ENCODE data around the gene SLC2A10. TPM values are rescaled to one million over a fixed set of nuclear protein-coding genes. Genes with fewer than 3 reads are reported as not detected.

SLC2A10 gene
- total RNA-seq, 4 donors from 2014 or later: 3.1 to 6.7 (median 5.4) TPM

DNA sequence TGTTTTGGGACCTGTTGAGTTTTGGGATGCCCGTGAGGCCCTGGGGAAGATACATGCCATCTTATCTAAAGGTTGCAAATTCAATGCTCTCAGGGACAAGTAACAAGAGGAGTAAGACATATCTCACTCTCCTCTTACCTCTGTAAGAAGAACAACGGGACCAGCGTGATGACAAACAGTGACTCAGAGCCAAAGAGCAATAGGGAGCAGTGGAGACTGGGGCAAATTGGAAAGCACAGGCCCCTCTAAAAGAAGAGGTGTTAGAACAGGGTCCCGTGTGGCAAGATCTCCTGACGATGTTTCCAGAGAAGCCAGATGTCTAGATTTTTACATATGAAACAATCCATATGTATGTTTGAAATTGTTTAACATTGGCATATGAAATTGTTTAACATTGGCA, 31.8 kb upstream of the SLC2A10 start:
- no peak overlapping the region for H3K4me3 ChIP-seq
- intact Hi-C loops (cut with DNase I): no loop called here
- no peak overlapping the region for H3K27ac ChIP-seq
- no peaks in the 10 kb centered on the region for H3K9me3 ChIP-seq
- no peak for DNase-seq
- TF ChIP-seq, protein P1, sequence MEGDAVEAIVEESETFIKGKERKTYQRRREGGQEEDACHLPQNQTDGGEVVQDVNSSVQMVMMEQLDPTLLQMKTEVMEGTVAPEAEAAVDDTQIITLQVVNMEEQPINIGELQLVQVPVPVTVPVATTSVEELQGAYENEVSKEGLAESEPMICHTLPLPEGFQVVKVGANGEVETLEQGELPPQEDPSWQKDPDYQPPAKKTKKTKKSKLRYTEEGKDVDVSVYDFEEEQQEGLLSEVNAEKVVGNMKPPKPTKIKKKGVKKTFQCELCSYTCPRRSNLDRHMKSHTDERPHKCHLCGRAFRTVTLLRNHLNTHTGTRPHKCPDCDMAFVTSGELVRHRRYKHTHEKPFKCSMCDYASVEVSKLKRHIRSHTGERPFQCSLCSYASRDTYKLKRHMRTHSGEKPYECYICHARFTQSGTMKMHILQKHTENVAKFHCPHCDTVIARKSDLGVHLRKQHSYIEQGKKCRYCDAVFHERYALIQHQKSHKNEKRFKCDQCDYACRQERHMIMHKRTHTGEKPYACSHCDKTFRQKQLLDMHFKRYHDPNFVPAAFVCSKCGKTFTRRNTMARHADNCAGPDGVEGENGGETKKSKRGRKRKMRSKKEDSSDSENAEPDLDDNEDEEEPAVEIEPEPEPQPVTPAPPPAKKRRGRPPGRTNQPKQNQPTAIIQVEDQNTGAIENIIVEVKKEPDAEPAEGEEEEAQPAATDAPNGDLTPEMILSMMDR (IDR thresholded peaks at IDR 0.05): no peak
- TF ChIP-seq POLR2A (IDR thresholded peaks at IDR 0.05): no peak
- peaks cover 0 to 4% (median 0%) of the 10 kb centered on the region in 3 donors for H3K36me3 ChIP-seq
- H3K27me3 ChIP-seq: no peaks in the 10 kb centered on the region
- peaks cover 0 to 18% (median 0%) of the 10 kb centered on the region in 3 donors for H3K4me1 ChIP-seq
- WGBS, 2 donors: 68 to 77% methylated on average over 5 of the region's 5 CpGs

DNA sequence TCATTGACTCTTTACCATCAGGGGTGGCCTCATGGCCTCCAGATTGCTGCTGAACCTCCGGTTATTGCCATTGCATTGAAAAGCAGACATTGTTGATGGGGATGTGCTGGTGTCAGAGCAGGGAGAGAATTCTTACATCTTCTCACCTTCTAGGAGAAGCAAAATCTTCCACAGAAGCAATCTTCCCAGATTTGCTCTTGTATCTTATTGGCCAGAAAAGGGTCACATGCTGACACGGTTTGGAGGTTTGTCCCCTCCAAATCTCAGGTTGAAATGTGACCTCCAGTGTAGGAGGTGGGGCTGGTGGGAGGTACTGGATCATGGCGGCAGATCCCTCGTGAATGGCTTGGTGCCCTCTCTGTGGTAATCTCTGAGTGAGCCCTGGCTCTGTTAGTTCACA, 30.9 kb upstream of the SLC2A10 start:
- Histone ChIP-seq H3K9me3 (no peaks in the 10 kb centered on the region), H3K4me1 (peaks cover 5 to 27% (median 8%) of the 10 kb centered on the region in 3 donors), H3K4me3 (no peak overlapping the region), H3K36me3 (peaks cover 0 to 4% (median 0%) of the 10 kb centered on the region in 3 donors), H3K27ac (no peak overlapping the region), H3K27me3 (no peaks in the 10 kb centered on the region)
- TF ChIP-seq, protein P1 (IDR thresholded peaks at IDR 0.05): no peak
- no peak for TF ChIP-seq POLR2A (IDR thresholded peaks at IDR 0.05)
- DNase-seq: no peak
- 79 to 80% methylated on average over 1 to 4 of the region's 4 CpGs for WGBS, 2 donors
- intact Hi-C loops (cut with DNase I): no loop called here

GRCh38 chr20:46680684-46681031, 28.8 kb upstream of the SLC2A10 start:
- H3K36me3 ChIP-seq: peaks cover 0 to 5% (median 4%) of the 10 kb centered on the region in 3 donors
- DNase-seq: no peak
- no peaks in the 10 kb centered on the region for H3K27me3 ChIP-seq
- TF ChIP-seq POLR2A (IDR thresholded peaks at IDR 0.05): no peak
- TF ChIP-seq, protein P1 (IDR thresholded peaks at IDR 0.05): no peak
- H3K4me3 ChIP-seq: no peak overlapping the region
- intact Hi-C loops (cut with DNase I): no loop called here
- H3K27ac ChIP-seq: no peak overlapping the region
- 85% methylated on average over 2 of the region's 2 CpGs; no CpG with 5 or more reads in 1 of the 2 donors for WGBS, 2 donors
- H3K9me3 ChIP-seq: no peaks in the 10 kb centered on the region
- H3K4me1 ChIP-seq: peaks cover 7 to 42% (median 16%) of the 10 kb centered on the region in 3 donors

DNA sequence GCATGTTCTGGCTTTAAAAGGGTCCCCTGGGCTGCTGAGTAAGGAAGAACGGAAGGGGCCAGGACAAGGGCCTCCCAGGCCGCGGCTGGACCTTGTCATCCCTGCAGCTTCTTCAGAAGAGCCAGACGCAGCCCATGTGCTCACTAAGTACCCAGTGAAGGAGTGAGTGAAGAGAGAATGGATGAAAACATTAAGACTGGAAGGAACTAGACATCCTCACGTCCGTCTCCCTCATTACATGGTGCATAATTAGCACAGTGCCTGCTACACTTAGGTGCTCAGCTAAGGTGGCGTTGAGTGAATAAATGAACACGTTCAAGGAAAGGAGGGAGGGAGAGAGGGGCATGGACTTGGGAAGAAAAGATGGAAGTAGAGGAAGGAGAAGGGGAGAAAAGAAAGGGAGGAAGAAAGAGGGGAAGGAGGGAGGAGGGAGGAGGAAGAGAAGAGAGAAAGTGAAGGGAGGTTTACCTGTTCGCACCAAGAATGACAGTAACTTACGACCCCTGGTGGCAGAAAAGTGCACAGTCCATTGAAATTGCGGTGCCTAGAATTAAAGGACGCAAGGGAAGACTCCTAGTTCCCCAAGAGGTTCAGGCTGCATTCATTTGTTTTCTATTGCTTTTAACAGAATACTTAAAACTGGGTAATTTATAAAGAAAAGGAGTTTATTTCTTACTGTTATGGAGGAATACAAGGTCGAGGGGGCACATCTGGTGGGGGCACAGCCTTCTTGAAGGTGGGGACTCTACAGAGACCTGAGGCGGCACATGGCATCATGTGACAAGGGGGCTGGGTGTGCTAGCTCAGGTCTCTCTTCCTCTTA, 28.2 kb upstream of the SLC2A10 start:
- Histone ChIP-seq H3K4me3 (no peak overlapping the region), H3K4me1 (peaks cover 7 to 46% (median 16%) of the 10 kb centered on the region in 3 donors), H3K9me3 (no peaks in the 10 kb centered on the region), H3K36me3 (peaks cover 0 to 11% (median 4%) of the 10 kb centered on the region in 3 donors), H3K27ac (no peak overlapping the region), H3K27me3 (no peaks in the 10 kb centered on the region)
- TF ChIP-seq, protein P1 (IDR thresholded peaks at IDR 0.05): peak; percentile 61 to 81 (median 80)
- TF ChIP-seq POLR2A (IDR thresholded peaks at IDR 0.05): no peak
- no peak for DNase-seq
- WGBS, 2 donors: 41 to 47% methylated on average over 14 of the region's 14 CpGs
- intact Hi-C loops (cut with DNase I): no loop called here

- Histone ChIP-seq H3K36me3 (peaks cover 0 to 17% (median 4%) of the 10 kb centered on the region in 3 donors), H3K4me3 (no peak overlapping the region), H3K9me3 (no peaks in the 10 kb centered on the region), H3K4me1 (peaks cover 8 to 56% (median 19%) of the 10 kb centered on the region in 3 donors), H3K27ac (no peak overlapping the region), H3K27me3 (no peaks in the 10 kb centered on the region)
- TF ChIP-seq POLR2A (IDR thresholded peaks at IDR 0.05): no peak
- TF ChIP-seq, protein P1 (IDR thresholded peaks at IDR 0.05): no peak
- WGBS, 2 donors: 84 to 85% methylated on average over 9 of the region's 9 CpGs
- DNase-seq: no peak
- intact Hi-C loops (cut with DNase I): no loop called here
These were observed 27.2 kb upstream of the SLC2A10 start for GRCh38 chr20:46682063-46682821.

All from esophagus squamous epithelium (tissue), 5 donors.